ENCODE data around the gene TMEM74B. TPM values are rescaled to one million over a fixed set of nuclear protein-coding genes. Genes with fewer than 3 reads are reported as not detected.

TMEM74B gene
- total and polyA plus RNA-seq, 9 of the 15 experiments (the other 6 are each of a cell fraction or from before 2014, with no cell fraction given), result 0.24 to 19.0 (median 7.5) TPM

DNA sequence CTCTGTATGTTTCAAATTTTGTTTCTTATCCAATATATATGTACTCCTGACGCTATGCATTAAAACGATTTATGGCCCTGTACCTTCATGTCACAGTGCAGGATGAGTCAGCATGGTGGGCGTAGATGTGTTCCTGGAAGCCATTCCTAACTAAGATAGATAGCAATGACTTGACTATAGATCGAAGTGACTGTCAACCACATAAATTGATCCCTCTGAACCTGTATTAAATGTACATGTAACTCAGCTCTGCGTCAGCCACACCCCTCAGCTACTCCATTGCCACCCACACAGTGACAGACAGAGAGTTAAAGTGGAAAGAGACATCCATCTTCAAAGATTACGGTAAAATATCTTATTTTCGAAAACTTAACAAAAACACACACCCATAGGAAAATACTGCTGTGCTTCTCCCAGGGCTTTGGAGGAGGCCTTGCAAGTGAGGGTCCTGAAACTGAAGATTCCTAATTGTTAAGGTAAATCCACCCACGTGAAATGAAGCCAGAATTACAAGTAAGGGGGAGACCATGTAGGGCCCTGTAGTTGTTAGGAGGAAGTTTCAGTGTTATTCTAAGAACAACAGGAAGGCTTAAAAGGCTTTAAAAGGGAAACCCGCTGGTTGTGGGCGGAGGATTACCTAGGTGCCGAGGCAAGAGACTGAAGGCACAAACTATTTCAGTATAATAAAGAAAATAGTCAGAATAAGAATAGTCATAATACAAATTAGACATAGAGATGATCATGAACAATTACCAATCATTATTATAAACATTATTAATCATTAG, 30.8 kb upstream of the TMEM74B start (continued):
- TF ChIP-seq, protein P1, sequence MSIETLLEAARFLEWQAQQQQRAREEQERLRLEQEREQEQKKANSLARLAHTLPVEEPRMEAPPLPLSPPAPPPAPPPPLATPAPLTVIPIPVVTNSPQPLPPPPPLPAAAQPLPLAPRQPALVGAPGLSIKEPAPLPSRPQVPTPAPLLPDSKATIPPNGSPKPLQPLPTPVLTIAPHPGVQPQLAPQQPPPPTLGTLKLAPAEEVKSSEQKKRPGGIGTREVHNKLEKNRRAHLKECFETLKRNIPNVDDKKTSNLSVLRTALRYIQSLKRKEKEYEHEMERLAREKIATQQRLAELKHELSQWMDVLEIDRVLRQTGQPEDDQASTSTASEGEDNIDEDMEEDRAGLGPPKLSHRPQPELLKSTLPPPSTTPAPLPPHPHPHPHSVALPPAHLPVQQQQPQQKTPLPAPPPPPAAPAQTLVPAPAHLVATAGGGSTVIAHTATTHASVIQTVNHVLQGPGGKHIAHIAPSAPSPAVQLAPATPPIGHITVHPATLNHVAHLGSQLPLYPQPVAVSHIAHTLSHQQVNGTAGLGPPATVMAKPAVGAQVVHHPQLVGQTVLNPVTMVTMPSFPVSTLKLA (conservative IDR thresholded peaks at IDR 0.05), result peak in 1 of 2 experiments; percentile 16; a peak in 1 of 4 replicates
- TF ChIP-seq FOXP1 (CRISPR knock-in tag; IDR thresholded peaks at IDR 0.05) (no peak), HMGN3 (IDR thresholded peaks at IDR 0.05; ENCODE audit: borderline replicate concordance, extremely low read depth, insufficient read length, low read depth, low read length) (no peak), POLR3A (IDR thresholded peaks at IDR 0.05; ENCODE audit: borderline replicate concordance, extremely low read depth, insufficient read depth, insufficient read length) (no peak), HNRNPK (IDR thresholded peaks at IDR 0.05; ENCODE audit: low read depth, low read length, poor library complexity, severe bottlenecking) (no peak), NR2C2 (CRISPR knock-in tag; IDR thresholded peaks at IDR 0.05) (no peak), NR2C2 (tag; IDR thresholded peaks at IDR 0.05) (no peak), CBFA2T3 (IDR thresholded peaks at IDR 0.05) (peak; percentile 51), CREM (IDR thresholded peaks at IDR 0.05; ENCODE audit: low read depth) (peak; percentile 28; the same call in 1 of the 2 replicates), CAMTA2 (CRISPR knock-in tag; conservative IDR thresholded peaks at IDR 0.05) (no peak), SUPT5H (IDR thresholded peaks at IDR 0.05) (no peak), ZNF253 (CRISPR knock-in tag; conservative IDR thresholded peaks at IDR 0.05) (no peak)
- TF ChIP-seq, protein P2, sequence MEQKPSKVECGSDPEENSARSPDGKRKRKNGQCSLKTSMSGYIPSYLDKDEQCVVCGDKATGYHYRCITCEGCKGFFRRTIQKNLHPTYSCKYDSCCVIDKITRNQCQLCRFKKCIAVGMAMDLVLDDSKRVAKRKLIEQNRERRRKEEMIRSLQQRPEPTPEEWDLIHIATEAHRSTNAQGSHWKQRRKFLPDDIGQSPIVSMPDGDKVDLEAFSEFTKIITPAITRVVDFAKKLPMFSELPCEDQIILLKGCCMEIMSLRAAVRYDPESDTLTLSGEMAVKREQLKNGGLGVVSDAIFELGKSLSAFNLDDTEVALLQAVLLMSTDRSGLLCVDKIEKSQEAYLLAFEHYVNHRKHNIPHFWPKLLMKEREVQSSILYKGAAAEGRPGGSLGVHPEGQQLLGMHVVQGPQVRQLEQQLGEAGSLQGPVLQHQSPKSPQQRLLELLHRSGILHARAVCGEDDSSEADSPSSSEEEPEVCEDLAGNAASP (IDR thresholded peaks at IDR 0.05), result no peak
- TF ChIP-seq, protein P3, sequence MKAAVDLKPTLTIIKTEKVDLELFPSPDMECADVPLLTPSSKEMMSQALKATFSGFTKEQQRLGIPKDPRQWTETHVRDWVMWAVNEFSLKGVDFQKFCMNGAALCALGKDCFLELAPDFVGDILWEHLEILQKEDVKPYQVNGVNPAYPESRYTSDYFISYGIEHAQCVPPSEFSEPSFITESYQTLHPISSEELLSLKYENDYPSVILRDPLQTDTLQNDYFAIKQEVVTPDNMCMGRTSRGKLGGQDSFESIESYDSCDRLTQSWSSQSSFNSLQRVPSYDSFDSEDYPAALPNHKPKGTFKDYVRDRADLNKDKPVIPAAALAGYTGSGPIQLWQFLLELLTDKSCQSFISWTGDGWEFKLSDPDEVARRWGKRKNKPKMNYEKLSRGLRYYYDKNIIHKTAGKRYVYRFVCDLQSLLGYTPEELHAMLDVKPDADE (conservative IDR thresholded peaks at IDR 0.05; ENCODE audit: control insufficient read depth, low read depth, low read length), result no peak
- TF ChIP-seq, protein P4, sequence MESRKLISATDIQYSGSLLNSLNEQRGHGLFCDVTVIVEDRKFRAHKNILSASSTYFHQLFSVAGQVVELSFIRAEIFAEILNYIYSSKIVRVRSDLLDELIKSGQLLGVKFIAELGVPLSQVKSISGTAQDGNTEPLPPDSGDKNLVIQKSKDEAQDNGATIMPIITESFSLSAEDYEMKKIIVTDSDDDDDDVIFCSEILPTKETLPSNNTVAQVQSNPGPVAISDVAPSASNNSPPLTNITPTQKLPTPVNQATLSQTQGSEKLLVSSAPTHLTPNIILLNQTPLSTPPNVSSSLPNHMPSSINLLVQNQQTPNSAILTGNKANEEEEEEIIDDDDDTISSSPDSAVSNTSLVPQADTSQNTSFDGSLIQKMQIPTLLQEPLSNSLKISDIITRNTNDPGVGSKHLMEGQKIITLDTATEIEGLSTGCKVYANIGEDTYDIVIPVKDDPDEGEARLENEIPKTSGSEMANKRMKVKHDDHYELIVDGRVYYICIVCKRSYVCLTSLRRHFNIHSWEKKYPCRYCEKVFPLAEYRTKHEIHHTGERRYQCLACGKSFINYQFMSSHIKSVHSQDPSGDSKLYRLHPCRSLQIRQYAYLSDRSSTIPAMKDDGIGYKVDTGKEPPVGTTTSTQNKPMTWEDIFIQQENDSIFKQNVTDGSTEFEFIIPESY (CRISPR knock-in tag; IDR thresholded peaks at IDR 0.05), result no peak
- TF ChIP-seq, protein P5, sequence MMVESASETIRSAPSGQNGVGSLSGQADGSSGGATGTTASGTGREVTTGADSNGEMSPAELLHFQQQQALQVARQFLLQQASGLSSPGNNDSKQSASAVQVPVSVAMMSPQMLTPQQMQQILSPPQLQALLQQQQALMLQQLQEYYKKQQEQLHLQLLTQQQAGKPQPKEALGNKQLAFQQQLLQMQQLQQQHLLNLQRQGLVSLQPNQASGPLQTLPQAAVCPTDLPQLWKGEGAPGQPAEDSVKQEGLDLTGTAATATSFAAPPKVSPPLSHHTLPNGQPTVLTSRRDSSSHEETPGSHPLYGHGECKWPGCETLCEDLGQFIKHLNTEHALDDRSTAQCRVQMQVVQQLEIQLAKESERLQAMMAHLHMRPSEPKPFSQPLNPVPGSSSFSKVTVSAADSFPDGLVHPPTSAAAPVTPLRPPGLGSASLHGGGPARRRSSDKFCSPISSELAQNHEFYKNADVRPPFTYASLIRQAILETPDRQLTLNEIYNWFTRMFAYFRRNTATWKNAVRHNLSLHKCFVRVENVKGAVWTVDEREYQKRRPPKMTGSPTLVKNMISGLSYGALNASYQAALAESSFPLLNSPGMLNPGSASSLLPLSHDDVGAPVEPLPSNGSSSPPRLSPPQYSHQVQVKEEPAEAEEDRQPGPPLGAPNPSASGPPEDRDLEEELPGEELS (CRISPR knock-in tag; IDR thresholded peaks at IDR 0.05; ENCODE audit: borderline replicate concordance), result no peak
- TF ChIP-seq, protein P6, sequence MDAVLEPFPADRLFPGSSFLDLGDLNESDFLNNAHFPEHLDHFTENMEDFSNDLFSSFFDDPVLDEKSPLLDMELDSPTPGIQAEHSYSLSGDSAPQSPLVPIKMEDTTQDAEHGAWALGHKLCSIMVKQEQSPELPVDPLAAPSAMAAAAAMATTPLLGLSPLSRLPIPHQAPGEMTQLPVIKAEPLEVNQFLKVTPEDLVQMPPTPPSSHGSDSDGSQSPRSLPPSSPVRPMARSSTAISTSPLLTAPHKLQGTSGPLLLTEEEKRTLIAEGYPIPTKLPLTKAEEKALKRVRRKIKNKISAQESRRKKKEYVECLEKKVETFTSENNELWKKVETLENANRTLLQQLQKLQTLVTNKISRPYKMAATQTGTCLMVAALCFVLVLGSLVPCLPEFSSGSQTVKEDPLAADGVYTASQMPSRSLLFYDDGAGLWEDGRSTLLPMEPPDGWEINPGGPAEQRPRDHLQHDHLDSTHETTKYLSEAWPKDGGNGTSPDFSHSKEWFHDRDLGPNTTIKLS (IDR thresholded peaks at IDR 0.05; ENCODE audit: borderline replicate concordance, low read depth), result no peak

Data from K562 (cell line).